B cell (primary cell): Measurements from ENCODE around the gene CDH7. TPM values are rescaled to one million over a fixed set of nuclear protein-coding genes. Genes with fewer than 3 reads are reported as not detected.

Source experiments
- ATAC-seq: fragments of 200-7000 bp; cut with Tn5 transposase; one replicate; pipeline ENCODE4 v1.10.0; 2021; ENCODE audit warnings: low read depth, mild to moderate bottlenecking, moderate number of reproducible peaks, moderate library complexity
- CTCF ChIA-PET: fragments of 350-600 bp; sonication (Branson Sonifier 250); formaldehyde crosslinking; loops from one replicate; lab custom pipeline; 2021; ENCODE audit warnings: antibody characterized with exemption, inconsistent platforms; lab: Charles Lee
- POLR2A ChIA-PET: fragments of 350-600 bp; sonication (Branson Sonifier 250); formaldehyde crosslinking; loops from one replicate; lab custom pipeline; 2021; ENCODE audit warnings: antibody characterized with exemption; lab: Charles Lee
- DNase-seq: peaks from one replicate; pipeline ENCODE4 v3.0.0; 2013
- H2AFZ ChIP-seq: 2 replicates; pipeline ENCODE4 v1.6.1; 2012; ENCODE audit warnings: mild to moderate bottlenecking, low read depth, low read length; ENCODE audit not compliant: insufficient read depth, poor library complexity, severe bottlenecking
- H3K27ac ChIP-seq, 2 donors: 1 replicate in 1 of 2; 2 replicates in 1 of 2; pipeline ENCODE4 v1.5.1; 2012 to 2013; ENCODE audit warnings: low read length in 2 of 2, mild to moderate bottlenecking in 2 of 2, moderate library complexity in 1 of 2
- H3K27me3 ChIP-seq, 4 experiments: fragments of 200-600 bp in 1 of 4; sonication (generic) in 1 of 4; replicated peaks in 1 of 4; 1 replicate in 2 of 4; 2 replicates in 2 of 4; pipeline versions ENCODE4 v1.6.1 to v1.7.0; 2013 to 2016; ENCODE audit warnings: low read length in 3 of 4, mild to moderate bottlenecking in 2 of 4, mixed read lengths in 1 of 4, moderate library complexity in 1 of 4; ENCODE audit not compliant: insufficient read depth in 4 of 4, control insufficient read depth in 3 of 4; ENCODE audit errors: control extremely low read depth in 1 of 4
- H3K36me3 ChIP-seq, 2 experiments: replicated peaks in 1 of 2; 1 replicate in 1 of 2; 2 replicates in 1 of 2; pipeline versions ENCODE4 v1.6.1 to v1.7.1; 2013; ENCODE audit warnings: low read length in 1 of 2; ENCODE audit not compliant: insufficient read depth in 2 of 2, control insufficient read depth in 1 of 2; ENCODE audit errors: control extremely low read depth in 1 of 2, extremely low read depth in 1 of 2
- H3K4me1 ChIP-seq, 2 donors: fragments of 200-600 bp in 1 of 2; sonication (generic) in 1 of 2; 1 replicate in 1 of 2; 2 replicates in 1 of 2; pipeline versions ENCODE4 v1.5.1 to v1.6.1; 2013 to 2017; ENCODE audit warnings: low read length in 2 of 2; ENCODE audit not compliant: control insufficient read depth in 2 of 2, insufficient read depth in 2 of 2
- H3K4me2 ChIP-seq: replicated peaks from 2 replicates; pipeline ENCODE3; 2012; ENCODE audit warnings: mild to moderate bottlenecking, low read depth, low read length; ENCODE audit not compliant: poor library complexity, severe bottlenecking
- H3K4me3 ChIP-seq, 5 experiments: fragments of 200-600 bp in 1 of 5; sonication (generic) in 1 of 5; 1 replicate in 3 of 5; 2 replicates in 2 of 5; pipeline versions ENCODE4 v1.5.1 to v1.7.0; 2011 to 2016; ENCODE audit warnings: low read length in 4 of 5, mild to moderate bottlenecking in 4 of 5, low read depth in 2 of 5, control low read depth in 1 of 5, moderate library complexity in 1 of 5; ENCODE audit not compliant: insufficient read depth in 1 of 5; ENCODE audit errors: control extremely low read depth in 1 of 5, extremely low read depth in 1 of 5
- H3K79me2 ChIP-seq: fragments of 200-600 bp; sonication (generic); one replicate; pipeline ENCODE4 v1.6.0; 2016; ENCODE audit warnings: low read length; ENCODE audit not compliant: control insufficient read depth, insufficient read depth
- H3K9ac ChIP-seq: fragments of 200-600 bp; sonication (generic); 2 replicates; pipeline ENCODE4 v1.6.1; 2017; ENCODE audit warnings: mild to moderate bottlenecking, low read length, moderate library complexity
- H3K9me3 ChIP-seq, 3 donors: one replicate each; pipeline versions ENCODE4 v1.6.1 to v1.7.1; 2013; ENCODE audit warnings: low read length in 2 of 3; ENCODE audit not compliant: control insufficient read depth in 2 of 3, insufficient read depth in 1 of 3; ENCODE audit errors: control extremely low read depth in 1 of 3
- H4K20me1 ChIP-seq: 2 replicates; pipeline ENCODE4 v1.6.0; 2012; ENCODE audit warnings: mild to moderate bottlenecking, low read length; ENCODE audit not compliant: insufficient read depth, control insufficient read depth, poor library complexity, severe bottlenecking
- H3K27ac Mint-ChIP-seq: one replicate; pipeline ENCODE4 v1.8.0; 2021; ENCODE audit warnings: mixed read lengths
- H3K27me3 Mint-ChIP-seq: one replicate; pipeline ENCODE4 v1.8.0; 2021; ENCODE audit warnings: mixed read lengths
- H3K4me1 Mint-ChIP-seq: one replicate; pipeline ENCODE4 v1.8.0; 2021; ENCODE audit warnings: mixed read lengths
- H3K4me3 Mint-ChIP-seq: one replicate; pipeline ENCODE4 v1.8.0; 2021; ENCODE audit warnings: mixed read lengths
- H3K9me3 Mint-ChIP-seq: one replicate; pipeline ENCODE4 v1.8.0; 2022; ENCODE audit warnings: mixed read lengths; ENCODE audit not compliant: insufficient read depth
- CTCF ChIP-seq: fragments of 200-600 bp; IDR thresholded peaks from one replicate; pipeline ENCODE4 v1.8.0; 2022; ENCODE audit warnings: antibody characterized with exemption, mild to moderate bottlenecking
- EZH2 ChIP-seq: IDR thresholded peaks from 2 replicates; pipeline ENCODE4 v1.6.1; 2012; ENCODE audit warnings: borderline replicate concordance, low read depth, mild to moderate bottlenecking, moderate library complexity, low read length; ENCODE audit not compliant: insufficient read depth, poor library complexity, severe bottlenecking
- WGBS: methylation state at CpG from one replicate; pipeline ENCODE4 v1.1.5; 2013; ENCODE audit warnings: missing lambda C conversion rate; ENCODE audit not compliant: insufficient coverage; 5-methylcytosine and 5-hydroxymethylcytosine counted together
- intact Hi-C: fragments of 100-400 bp; cut with micrococcal nuclease; formaldehyde crosslinking; loops from one replicate; pipeline ENCODE4 v1.10.0; 2022
- polyA plus RNA-seq: library from polyadenylated mRNA; depleted of rRNA; stranded (reverse); fragments of >200 nt; gene quantifications from 2 replicates; pipeline ENCODE4 v1.2.3, GENCODE V29; 2012
- total RNA-seq, 2 donors: library from RNA; stranded (reverse); fragments of 120-200 nt in 1 of 2; gene quantifications; 1 replicate in 1 of 2; 2 replicates in 1 of 2; pipeline versions ENCODE4 v1.2.3 to v1.2.4, GENCODE V29; 2013 to 2022

The CDH7 gene
- total and polyA plus RNA-seq, 2 donors (not counting 1 experiment from before 2014, with no cell fraction given): not detected

GRCh38 chr18:65811307-65811706, 60.5 kb downstream of the CDH7 start:
- Histone ChIP-seq H3K36me3 (no peaks in the 10 kb centered on the region), H3K27ac (no peak overlapping the region), H3K9ac (no peak overlapping the region), H4K20me1 (no peaks in the 10 kb centered on the region), H3K4me3 (no peak overlapping the region), H3K4me2 (no peak overlapping the region), H2AFZ (no peak overlapping the region), H3K4me1 (no peaks in the 10 kb centered on the region), H3K79me2 (no peaks in the 10 kb centered on the region), H3K9me3 (no peaks in the 10 kb centered on the region), H3K27me3 (no peaks in the 10 kb centered on the region)
- ATAC-seq: no peak
- 33% methylated on average over 4 of the region's 4 CpGs for WGBS
- peaks cover 3% of the 10 kb centered on the region for H3K9me3 Mint-ChIP-seq
- no peak for DNase-seq
- H3K4me1 Mint-ChIP-seq: no peaks in the 10 kb centered on the region
- POLR2A ChIA-PET: no interaction called here
- intact Hi-C loops: no loop called here
- CTCF ChIA-PET: interaction anchor here (0.7 kb wide), 1 partner anchor 538 kb away, joined by 3 read pairs; no protein-coding TSS in a partner anchor
- no peak overlapping the region for H3K4me3 Mint-ChIP-seq
- no peaks in the 10 kb centered on the region for H3K27me3 Mint-ChIP-seq
- no peak for TF ChIP-seq EZH2
- TF ChIP-seq CTCF: no peak
- H3K27ac Mint-ChIP-seq: no peak overlapping the region

- TF ChIP-seq EZH2: no peak
- no peak for TF ChIP-seq CTCF
- ATAC-seq: no peak
- Histone ChIP-seq H3K4me3 (no peak overlapping the region), H3K27me3 (no peaks in the 10 kb centered on the region), H4K20me1 (no peaks in the 10 kb centered on the region), H3K79me2 (no peaks in the 10 kb centered on the region), H3K36me3 (no peaks in the 10 kb centered on the region), H3K4me2 (no peak overlapping the region), H3K9me3 (no peaks in the 10 kb centered on the region), H3K4me1 (no peaks in the 10 kb centered on the region), H3K9ac (no peak overlapping the region), H2AFZ (no peak overlapping the region), H3K27ac (no peak overlapping the region)
- H3K27ac Mint-ChIP-seq: no peak overlapping the region
- ChIA-PET POLR2A (no interaction called here), CTCF (no interaction called here)
- intact Hi-C loops: no loop called here
- no CpG with 5 or more reads among the region's 2 CpGs for WGBS
- H3K9me3 Mint-ChIP-seq: peaks cover 3% of the 10 kb centered on the region
- no peaks in the 10 kb centered on the region for H3K4me1 Mint-ChIP-seq
- no peak overlapping the region for H3K4me3 Mint-ChIP-seq
- DNase-seq: no peak
- no peaks in the 10 kb centered on the region for H3K27me3 Mint-ChIP-seq
Observed at GRCh38 chr18:65815506-65815905, 64.7 kb downstream of the CDH7 start.
